ENCODE data around the gene ROR1. TPM values are rescaled to one million over a fixed set of nuclear protein-coding genes. Genes with fewer than 3 reads are reported as not detected.

ROR1 gene
- total RNA-seq, 6 experiments from 2014 or later = 0.04 to 0.58 (median 0.37) TPM

DNA sequence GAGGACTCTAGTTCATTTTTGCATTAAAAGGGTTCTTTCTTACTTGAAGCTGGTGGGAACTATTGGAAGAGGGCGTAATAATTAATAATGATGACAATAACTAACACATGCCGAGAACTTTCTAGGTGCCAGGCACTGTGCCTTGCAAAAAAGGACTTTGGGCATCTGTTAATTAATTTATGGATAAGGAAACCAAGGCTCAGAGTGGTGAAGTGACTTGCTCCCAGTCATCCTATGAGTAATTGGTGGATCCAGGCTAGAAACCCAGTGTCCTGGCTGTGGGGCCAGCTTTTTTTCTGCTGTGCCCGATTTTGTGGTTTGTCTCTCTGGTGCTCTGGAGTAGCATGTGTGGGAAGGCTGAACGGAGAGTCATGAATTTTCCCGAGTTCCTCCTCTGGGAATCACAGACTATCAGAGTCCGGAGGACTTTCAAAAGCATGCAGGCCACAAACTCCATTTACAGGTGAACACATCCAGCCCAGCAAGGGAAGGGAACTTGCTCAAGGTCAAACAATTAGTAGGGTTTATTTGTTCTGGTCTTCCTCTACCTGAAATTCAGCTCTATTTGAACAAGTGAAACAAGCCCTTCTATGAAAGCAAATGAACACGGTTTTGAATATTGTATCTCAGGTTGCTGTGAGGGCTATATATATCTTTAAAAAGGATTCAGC lies 23.4 kb downstream of the ROR1 start:
- TF ChIP-seq, protein P1, sequence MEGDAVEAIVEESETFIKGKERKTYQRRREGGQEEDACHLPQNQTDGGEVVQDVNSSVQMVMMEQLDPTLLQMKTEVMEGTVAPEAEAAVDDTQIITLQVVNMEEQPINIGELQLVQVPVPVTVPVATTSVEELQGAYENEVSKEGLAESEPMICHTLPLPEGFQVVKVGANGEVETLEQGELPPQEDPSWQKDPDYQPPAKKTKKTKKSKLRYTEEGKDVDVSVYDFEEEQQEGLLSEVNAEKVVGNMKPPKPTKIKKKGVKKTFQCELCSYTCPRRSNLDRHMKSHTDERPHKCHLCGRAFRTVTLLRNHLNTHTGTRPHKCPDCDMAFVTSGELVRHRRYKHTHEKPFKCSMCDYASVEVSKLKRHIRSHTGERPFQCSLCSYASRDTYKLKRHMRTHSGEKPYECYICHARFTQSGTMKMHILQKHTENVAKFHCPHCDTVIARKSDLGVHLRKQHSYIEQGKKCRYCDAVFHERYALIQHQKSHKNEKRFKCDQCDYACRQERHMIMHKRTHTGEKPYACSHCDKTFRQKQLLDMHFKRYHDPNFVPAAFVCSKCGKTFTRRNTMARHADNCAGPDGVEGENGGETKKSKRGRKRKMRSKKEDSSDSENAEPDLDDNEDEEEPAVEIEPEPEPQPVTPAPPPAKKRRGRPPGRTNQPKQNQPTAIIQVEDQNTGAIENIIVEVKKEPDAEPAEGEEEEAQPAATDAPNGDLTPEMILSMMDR (IDR thresholded peaks at IDR 0.05) = no peak
- no peak for TF ChIP-seq POLR2A (IDR thresholded peaks at IDR 0.05)
- ATAC-seq (no peak), DNase-seq (no peak)
- Histone ChIP-seq H3K4me3 (no peak overlapping the region), H3K27ac (no peak overlapping the region), H3K4me1 (no peaks in the 10 kb centered on the region), H3K9me3 (no peaks in the 10 kb centered on the region), H3K36me3 (no peaks in the 10 kb centered on the region), H3K27me3 (no peaks in the 10 kb centered on the region)
- 67% methylated on average over 7 of the region's 7 CpGs for WGBS (ENCODE audit: insufficient coverage, low coverage, low lambda C conversion rate, missing lambda C conversion rate)
- intact Hi-C loops (cut with DNase I) = no loop called here

GRCh38 chr1:63798284-63798683 lies 24.5 kb downstream of the ROR1 start:
- intact Hi-C loops (cut with DNase I) = no loop called here
- no peaks in the 10 kb centered on the region for H3K9me3 ChIP-seq
- no peaks in the 10 kb centered on the region for H3K4me1 ChIP-seq
- H3K27me3 ChIP-seq = no peaks in the 10 kb centered on the region
- H3K36me3 ChIP-seq = no peaks in the 10 kb centered on the region
- no peak overlapping the region for H3K4me3 ChIP-seq
- no peak for DNase-seq
- no peak overlapping the region for H3K27ac ChIP-seq
- no peak for ATAC-seq
- TF ChIP-seq, protein P1 (IDR thresholded peaks at IDR 0.05) = no peak
- no peak for TF ChIP-seq POLR2A (IDR thresholded peaks at IDR 0.05)
- 56% methylated on average over 1 of the region's 2 CpGs for WGBS (ENCODE audit: insufficient coverage, low coverage, low lambda C conversion rate, missing lambda C conversion rate)

- DNase-seq = no peak
- no peak for ATAC-seq
- Histone ChIP-seq H3K27me3 (no peaks in the 10 kb centered on the region), H3K4me3 (no peak overlapping the region), H3K27ac (no peak overlapping the region), H3K36me3 (no peaks in the 10 kb centered on the region), H3K4me1 (no peaks in the 10 kb centered on the region), H3K9me3 (no peaks in the 10 kb centered on the region)
- 25% methylated on average over 1 of the region's 1 CpG for WGBS (ENCODE audit: insufficient coverage, low coverage, low lambda C conversion rate, missing lambda C conversion rate)
- TF ChIP-seq, protein P1 (IDR thresholded peaks at IDR 0.05) = no peak
- no peak for TF ChIP-seq POLR2A (IDR thresholded peaks at IDR 0.05)
- intact Hi-C loops (cut with DNase I) = no loop called here
Measured at GRCh38 chr1:63799307-63799706, 25.5 kb downstream of the ROR1 start.

DNA sequence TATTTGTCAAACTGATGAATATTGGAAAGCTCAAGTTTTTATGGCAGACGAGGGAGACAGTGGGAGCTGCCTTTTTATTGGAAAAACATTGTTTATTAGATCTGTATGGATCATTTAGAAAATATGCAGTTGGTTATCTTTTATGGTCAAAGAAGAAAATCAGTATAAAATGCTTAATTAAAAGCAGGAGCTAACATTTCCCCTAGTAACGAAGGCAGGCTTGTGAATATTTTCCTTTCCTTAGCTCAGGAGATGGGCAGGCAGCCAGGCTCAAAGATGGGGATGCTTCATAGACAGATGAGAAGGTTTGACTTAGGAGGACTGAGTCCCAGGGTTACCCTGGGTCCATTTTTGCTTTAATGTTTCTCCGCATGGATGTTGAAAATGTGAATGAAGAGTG lies 26.0 kb downstream of the ROR1 start:
- H3K4me1 ChIP-seq = no peaks in the 10 kb centered on the region

More for the DNA sequence above, 26.0 kb downstream of the ROR1 start:
- WGBS (ENCODE audit: insufficient coverage, low coverage, low lambda C conversion rate, missing lambda C conversion rate) = 55% methylated on average over 3 of the region's 3 CpGs
- ATAC-seq (no peak), DNase-seq (no peak)
- no peak overlapping the region for H3K27ac ChIP-seq
- no peaks in the 10 kb centered on the region for H3K36me3 ChIP-seq
- no peaks in the 10 kb centered on the region for H3K9me3 ChIP-seq
- no peaks in the 10 kb centered on the region for H3K27me3 ChIP-seq
- TF ChIP-seq, protein P1 (IDR thresholded peaks at IDR 0.05) = no peak
- no peak for TF ChIP-seq POLR2A (IDR thresholded peaks at IDR 0.05)
- intact Hi-C loops (cut with DNase I) = no loop called here
- no peak overlapping the region for H3K4me3 ChIP-seq

Measured in right lobe of liver (tissue), 6 donors.